Adrenal gland (tissue), 12 donors: ENCODE results near the gene TRIP10. TPM values are rescaled to one million over a fixed set of nuclear protein-coding genes. Genes with fewer than 3 reads are reported as not detected.
A peak's percentile ranks its signal among the peaks of the same experiment; 100 is the strongest.
"Not testable (repeated sequence)": the region's sequence is repeated elsewhere in the genome, so short reads cannot be mapped to it uniquely, and the experiment has no call there.

ENCODE experiments used
- DNase-seq, 7 donors: peaks; one replicate each; pipeline ENCODE4 v3.0.0-alpha.2; 2019 to 2020
- H3K27ac ChIP-seq, 5 donors: fragments of 200-600 bp; sonication (generic) in 4 of 5; 1 replicate in 3 of 5; 2 replicates in 2 of 5; pipeline versions ENCODE4 v1.5.1 to v1.8.0; 2016 to 2020; ENCODE audit warnings: mild to moderate bottlenecking in 1 of 5
- H3K27me3 ChIP-seq: fragments of 200-600 bp; 2 replicates; pipeline ENCODE4 v1.8.0; 2021
- H3K36me3 ChIP-seq, 2 donors: fragments of 200-600 bp; replicated peaks in 1 of 2; 1 replicate in 1 of 2; 2 replicates in 1 of 2; pipeline versions ENCODE4 v1.5.1 to v1.8.0; 2018 to 2022
- H3K4me1 ChIP-seq, 2 donors: fragments of 200-600 bp; replicated peaks in 1 of 2; 1 replicate in 1 of 2; 2 replicates in 1 of 2; pipeline versions ENCODE4 v1.5.1 to v1.8.0; 2018 to 2021
- H3K4me3 ChIP-seq, 4 donors: fragments of 200-600 bp; sonication (generic) in 3 of 4; one replicate each; pipeline ENCODE4 v1.5.1; 2016 to 2018
- H3K9me3 ChIP-seq, 3 donors: fragments of 200-600 bp; sonication (generic) in 1 of 3; replicated peaks in 1 of 3; 1 replicate in 2 of 3; 2 replicates in 1 of 3; pipeline versions ENCODE4 v1.5.1 to v1.8.0; 2016 to 2021
- POLR2A ChIP-seq, 2 donors: fragments of 450-650 bp; IDR thresholded peaks; one replicate each; pipeline ENCODE4 v1.6.1; 2017; ENCODE audit warnings: antibody characterized with exemption in 2 of 2, mild to moderate bottlenecking in 2 of 2, moderate library complexity in 1 of 2
- WGBS, 4 donors: extraction: QIAGEN DNeasy Blood & Tissue Kit in 2 of 4; methylation state at CpG; one replicate each; pipeline versions ENCODE4 v1.1.5 to v1.1.7; 2013 to 2017; 5-methylcytosine and 5-hydroxymethylcytosine counted together
- intact Hi-C, 2 donors: fragments of 100-400 bp; cut with DNase I; formaldehyde crosslinking; loops; one replicate each; pipeline versions ENCODE4 v1.14.1 to v1.15.0; 2022 to 2023
- polyA plus RNA-seq, 3 donors: library from polyadenylated mRNA; stranded (reverse); fragments of 200-250 nt in 2 of 3; fragments of 350-450 nt in 1 of 3; fragmentation: Illumina TruSeq in 1 of 3; extraction: RNeasy Lipid Tissue Mini Kit (QIAGEN cat#74804) in 1 of 3; gene quantifications; one replicate each; pipeline ENCODE4 v1.2.3, GENCODE V29; 2013 to 2014
- total RNA-seq, 9 donors: library from RNA; depleted of rRNA in 4 of 9; stranded (reverse); fragments of >200 nt in 4 of 9; fragments of 120-200 nt in 1 of 9; fragmentation: NEBNext Ultra II Directional in 1 of 9; extraction: Animal tissue kit (Norgen Biotek cat#: 25700) in 1 of 9; gene quantifications; one replicate each; pipeline versions ENCODE4 v1.1.0 to v1.2.4, GENCODE V29; 2013 to 2023
- TF ChIP-seq, protein P1 (sequence below), 6 experiments: fragments of 450-650 bp in 4 of 6; fragments of 200-600 bp in 2 of 6; sonication (generic) in 1 of 6; IDR thresholded peaks; 1 replicate in 5 of 6; 2 replicates in 1 of 6; pipeline versions ENCODE4 v1.5.1 to v1.8.0; 2016 to 2021; ENCODE audit warnings: antibody characterized with exemption in 6 of 6, mild to moderate bottlenecking in 2 of 6, moderate library complexity in 1 of 6
- donor health status: healthy with polysubstance abuse.
- donor health status: Bipolar disorder and iron deficiency.
- donor health status: DM: yes; HTN: yes; CAD: no.
- donor health status: DM: no; HTN: no; CAD: no.
- donor health status: DM: no; HTN: no; CAD: no.
- donor health status: DM: yes; HTN: yes; CAD: no.

Gene TRIP10
- total and polyA plus RNA-seq, 12 donors: 22.5 to 425 (median 74.8) TPM

DNA sequence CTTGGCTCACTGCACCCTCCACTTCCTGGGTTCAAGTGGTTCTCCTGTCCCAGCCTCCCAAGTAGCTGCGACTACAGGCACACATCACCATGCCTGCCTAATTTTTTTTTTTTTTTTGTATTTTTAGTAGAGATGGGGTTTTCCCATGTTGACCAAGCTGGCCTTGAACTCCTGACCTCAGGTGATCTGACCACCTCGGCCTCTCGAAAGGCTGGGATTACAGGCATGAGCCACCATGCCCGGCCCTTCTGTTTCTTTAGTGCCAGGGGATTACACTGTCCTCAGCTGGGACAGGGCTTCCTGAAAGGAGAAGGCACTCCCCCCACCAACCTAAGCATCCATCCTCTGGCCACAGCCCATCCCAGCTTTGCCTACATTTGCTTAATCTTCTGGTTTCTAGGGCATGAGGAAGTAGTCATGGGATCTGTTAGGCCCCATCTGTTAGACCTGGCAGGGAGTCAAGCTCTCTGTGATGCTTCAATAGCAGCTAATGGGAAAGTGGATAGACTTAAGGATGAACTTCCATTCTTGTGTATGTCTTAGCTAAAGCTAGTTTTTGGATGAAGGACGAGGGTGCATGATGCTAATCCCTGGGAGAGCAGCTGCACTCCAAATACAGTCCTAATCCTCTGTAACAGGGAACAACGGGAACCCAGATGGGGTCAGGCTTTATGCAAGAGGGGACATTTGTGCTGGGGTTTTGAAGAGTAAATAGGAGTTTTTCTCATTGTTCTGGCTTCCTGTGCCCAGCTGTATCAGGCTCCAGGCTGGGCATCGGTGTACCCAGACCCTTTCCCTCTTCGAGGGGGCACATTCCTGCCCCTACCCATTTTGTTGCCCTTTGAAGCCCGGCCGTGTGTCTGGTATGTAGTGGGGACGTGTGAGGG is 35.6 kb downstream of the TRIP10 start:
- DNase-seq: peak in 2 of 7 donors; percentile 47
- TF ChIP-seq, protein P1, sequence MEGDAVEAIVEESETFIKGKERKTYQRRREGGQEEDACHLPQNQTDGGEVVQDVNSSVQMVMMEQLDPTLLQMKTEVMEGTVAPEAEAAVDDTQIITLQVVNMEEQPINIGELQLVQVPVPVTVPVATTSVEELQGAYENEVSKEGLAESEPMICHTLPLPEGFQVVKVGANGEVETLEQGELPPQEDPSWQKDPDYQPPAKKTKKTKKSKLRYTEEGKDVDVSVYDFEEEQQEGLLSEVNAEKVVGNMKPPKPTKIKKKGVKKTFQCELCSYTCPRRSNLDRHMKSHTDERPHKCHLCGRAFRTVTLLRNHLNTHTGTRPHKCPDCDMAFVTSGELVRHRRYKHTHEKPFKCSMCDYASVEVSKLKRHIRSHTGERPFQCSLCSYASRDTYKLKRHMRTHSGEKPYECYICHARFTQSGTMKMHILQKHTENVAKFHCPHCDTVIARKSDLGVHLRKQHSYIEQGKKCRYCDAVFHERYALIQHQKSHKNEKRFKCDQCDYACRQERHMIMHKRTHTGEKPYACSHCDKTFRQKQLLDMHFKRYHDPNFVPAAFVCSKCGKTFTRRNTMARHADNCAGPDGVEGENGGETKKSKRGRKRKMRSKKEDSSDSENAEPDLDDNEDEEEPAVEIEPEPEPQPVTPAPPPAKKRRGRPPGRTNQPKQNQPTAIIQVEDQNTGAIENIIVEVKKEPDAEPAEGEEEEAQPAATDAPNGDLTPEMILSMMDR (IDR thresholded peaks at IDR 0.05): no peak
- TF ChIP-seq POLR2A (IDR thresholded peaks at IDR 0.05): no peak
- Histone ChIP-seq H3K27me3 (no peaks in the 10 kb centered on the region), H3K4me1 (no peaks in the 10 kb centered on the region), H3K36me3 (no peaks in the 10 kb centered on the region), H3K9me3 (no peaks in the 10 kb centered on the region), H3K27ac (no peak overlapping the region), H3K4me3 (no peak overlapping the region)
- WGBS, 4 donors: 65 to 81% (median 75%) methylated on average over 11 of the region's 11 CpGs
- intact Hi-C loops: no loop called here

DNA sequence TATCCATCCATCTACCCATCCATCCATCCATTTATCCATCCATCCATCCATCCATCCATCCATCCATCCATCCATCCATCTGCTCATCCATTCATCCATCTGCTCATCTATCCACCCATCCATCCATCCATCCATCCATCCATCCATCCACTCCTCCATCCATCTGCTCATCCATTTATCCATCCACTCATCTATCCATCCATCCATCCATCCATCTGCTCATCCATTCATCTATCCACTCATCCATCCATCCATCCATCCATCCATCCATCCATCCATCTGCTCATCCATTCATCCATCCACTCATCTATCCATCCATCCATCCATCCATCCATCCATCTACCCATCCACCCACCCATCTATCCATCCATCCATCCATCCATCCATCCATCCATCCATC is 36.6 kb downstream of the TRIP10 start:
- DNase-seq, H3K27me3 ChIP-seq, H3K27ac ChIP-seq, H3K9me3 ChIP-seq, H3K4me3 ChIP-seq, H3K4me1 ChIP-seq, intact Hi-C loops, H3K36me3 ChIP-seq: not testable (repeated sequence)

DNA sequence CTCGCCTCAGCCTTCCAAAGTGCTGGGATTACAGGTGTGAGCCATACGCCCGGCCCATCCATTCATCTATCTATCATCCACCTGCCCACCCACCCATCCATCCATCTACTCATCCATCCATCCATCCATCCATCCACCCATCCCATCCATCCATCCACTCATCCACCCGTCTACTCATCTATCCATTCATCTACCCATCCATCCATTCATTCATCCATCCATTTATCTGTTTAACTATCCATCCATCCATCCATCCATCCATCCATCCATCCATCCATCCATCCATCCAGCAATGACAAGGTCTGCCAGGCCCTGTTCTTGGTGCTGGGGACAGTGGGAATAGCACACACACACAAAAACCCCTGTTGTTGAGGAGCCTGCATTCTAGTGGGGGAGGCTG is 37.5 kb downstream of the TRIP10 start:
- DNase-seq: no peak
- WGBS, 4 donors: 77 to 83% (median 80%) methylated on average over 4 of the region's 4 CpGs
- H3K4me1 ChIP-seq: no peaks in the 10 kb centered on the region
- H3K36me3 ChIP-seq: no peaks in the 10 kb centered on the region
- H3K4me3 ChIP-seq: no peak overlapping the region
- TF ChIP-seq, protein P1 (IDR thresholded peaks at IDR 0.05): no peak
- TF ChIP-seq POLR2A (IDR thresholded peaks at IDR 0.05): no peak
- no peaks in the 10 kb centered on the region for H3K27me3 ChIP-seq
- H3K9me3 ChIP-seq: no peaks in the 10 kb centered on the region
- intact Hi-C loops: no loop called here
- no peak overlapping the region for H3K27ac ChIP-seq

DNA sequence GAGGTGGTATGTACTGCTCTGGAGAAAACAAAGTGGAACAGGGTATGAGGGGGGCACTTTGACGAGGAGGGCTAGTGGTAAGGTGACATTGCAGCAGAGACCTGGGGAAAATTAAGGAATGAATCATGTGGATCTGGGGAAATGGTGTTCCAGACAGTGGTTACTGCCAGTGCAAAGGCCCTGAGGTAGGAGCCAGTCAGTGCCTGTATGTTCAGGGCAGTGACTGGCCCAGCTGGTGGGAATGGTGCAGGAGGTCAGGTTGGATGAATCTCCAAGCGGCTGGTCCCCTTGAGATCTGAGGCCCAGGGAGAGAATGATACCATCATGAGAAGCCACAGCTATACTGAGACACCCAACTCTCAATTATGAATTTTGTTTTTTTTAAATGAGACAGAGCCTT is 38.0 kb downstream of the TRIP10 start:
- H3K4me1 ChIP-seq: no peaks in the 10 kb centered on the region
- H3K27ac ChIP-seq: no peak overlapping the region
- no peak overlapping the region for H3K4me3 ChIP-seq
- intact Hi-C loops: no loop called here
- no peaks in the 10 kb centered on the region for H3K27me3 ChIP-seq
- TF ChIP-seq, protein P1 (IDR thresholded peaks at IDR 0.05): no peak
- no peak for TF ChIP-seq POLR2A (IDR thresholded peaks at IDR 0.05)
- no peaks in the 10 kb centered on the region for H3K36me3 ChIP-seq
- no peak for DNase-seq
- H3K9me3 ChIP-seq: no peaks in the 10 kb centered on the region
- WGBS, 4 donors: 72 to 93% (median 81%) methylated on average over 2 of the region's 2 CpGs

DNA sequence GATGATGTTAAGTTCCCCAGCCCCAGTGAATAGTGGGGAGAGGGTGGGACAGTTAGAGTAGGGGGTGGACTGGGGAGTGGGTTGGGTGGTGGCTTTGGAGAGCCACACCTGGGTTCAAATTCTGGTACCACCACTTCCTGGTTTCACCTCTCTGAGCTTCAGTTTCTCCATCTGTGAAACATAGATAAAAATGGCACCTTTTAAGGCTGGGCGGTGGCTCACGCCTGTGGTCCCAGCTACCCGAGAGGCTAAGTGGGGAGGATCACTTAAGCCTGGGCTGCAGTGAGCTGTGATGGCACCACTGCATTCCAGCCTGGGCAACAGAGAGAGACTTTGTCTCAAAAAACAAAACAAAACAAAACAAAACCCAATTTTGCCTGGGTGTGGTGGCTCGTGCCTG is 38.9 kb downstream of the TRIP10 start:
- TF ChIP-seq POLR2A (IDR thresholded peaks at IDR 0.05): no peak
- TF ChIP-seq, protein P1 (IDR thresholded peaks at IDR 0.05): no peak
- intact Hi-C loops: no loop called here
- Histone ChIP-seq H3K27me3 (no peaks in the 10 kb centered on the region), H3K9me3 (no peaks in the 10 kb centered on the region), H3K4me3 (no peak overlapping the region), H3K27ac (no peak overlapping the region), H3K36me3 (no peaks in the 10 kb centered on the region), H3K4me1 (no peaks in the 10 kb centered on the region)
- WGBS, 4 donors: 67 to 81% (median 79%) methylated on average over 3 to 4 of the region's 4 CpGs
- DNase-seq: no peak
